ENCODE results near the gene RGS12. TPM values are rescaled to one million over a fixed set of nuclear protein-coding genes. Genes with fewer than 3 reads are reported as not detected.

RGS12 gene
- total and polyA plus RNA-seq, 2 of the 8 experiments (the other 6 are each of a cell fraction or from before 2014, with no cell fraction given), result 6.0 to 16.4 TPM

DNA sequence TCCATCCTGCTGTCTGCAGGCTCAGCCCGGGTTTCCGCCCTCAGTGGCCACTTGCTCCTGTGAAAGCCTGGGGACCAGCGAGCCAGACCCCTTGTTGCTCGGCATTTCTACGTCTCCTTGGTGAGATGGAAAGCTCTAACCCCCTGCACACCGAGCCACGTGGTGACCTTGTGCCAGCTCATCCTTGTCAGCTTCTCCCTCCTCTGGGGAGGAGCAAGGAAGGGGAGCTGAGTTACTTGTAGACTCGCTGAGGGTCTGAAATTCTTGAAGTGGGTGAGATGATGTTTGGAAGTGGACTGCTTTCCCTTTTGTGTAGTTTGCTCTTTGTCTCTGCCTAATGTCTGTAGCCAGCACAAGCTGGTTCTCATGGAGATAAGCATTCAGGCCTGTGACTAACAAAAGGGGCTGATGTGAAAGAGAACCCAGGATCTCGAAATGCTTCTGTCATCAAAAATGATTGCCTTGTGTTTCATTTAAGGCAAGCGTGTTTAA lies 29.3 kb downstream of the RGS12 start:
- peaks cover 5% of the 10 kb centered on the region for H3K79me1 ChIP-seq (ENCODE audit: low read depth, low read length)
- 0 out of 2 replicates have a peak overlapping the region, but pooled peaks have one; percentile 84 for H2BK15ac ChIP-seq (ENCODE audit: low read length)
- no peak overlapping the region; the same call in 1 of the 2 replicates for H2AK5ac ChIP-seq (ENCODE audit: low read depth, low read length)
- no peak overlapping the region for H3K14ac ChIP-seq (ENCODE audit: insufficient read length)
- H2BK12ac ChIP-seq (ENCODE audit: low read depth, low read length), result 0 out of 2 replicates have a peak overlapping the region, but pooled peaks have one; percentile 63
- H2AFZ ChIP-seq (ENCODE audit: low read length), result no peak overlapping the region
- H4K8ac ChIP-seq (ENCODE audit: extremely low read depth, insufficient read depth, low read length), result peak overlapping the region; percentile 93; the same call in 1 of the 2 replicates
- no peak overlapping the region; a peak in 1 of 8 replicates for H3K4me3 ChIP-seq (ENCODE audit: extremely low read depth in 1 of 4, insufficient read depth in 2 of 4, low read depth in 3 of 4, low read length in 4 of 4)
- ChIA-PET POLR2A (ENCODE audit: partially characterized antibody) (interaction anchor here (0.6 to 1.3 kb wide), 2 partner anchors 48 to 62 kb away, joined by 3 read pairs; no protein-coding TSS in a partner anchor), CTCF (ENCODE audit: partially characterized antibody) (interaction anchor here (0.9 to 11.1 kb wide), 8 partner anchors 10 to 403 kb away, joined by 3 to 124 read pairs (median 3); no protein-coding TSS in a partner anchor)
- H4K20me1 ChIP-seq (replicated peaks in 1 of 2; ENCODE audit: control insufficient read depth in 1 of 2, insufficient read depth in 2 of 2, low read length in 2 of 2), result peaks cover 5 to 6% of the 10 kb centered on the region in 2 experiments
- H3K27me3 ChIP-seq (replicated peaks in 1 of 4; ENCODE audit: control insufficient read depth in 3 of 4, extremely low read depth in 1 of 4, insufficient read depth in 3 of 4, low read length in 3 of 4), result no peaks in the 10 kb centered on the region
- DNase-seq (ENCODE audit: low read depth in 1 of 2, low spot score in 2 of 2) (no peak), FAIRE-seq (no peak)
- no peaks in the 10 kb centered on the region; a peak in 1 of 8 replicates for H3K36me3 ChIP-seq (ENCODE audit: control insufficient read depth in 2 of 4, insufficient read depth in 4 of 4, low read length in 3 of 4)
- H3K18ac ChIP-seq (ENCODE audit: extremely low read depth, low read length), result peak overlapping the region; percentile 9; the same call in 1 of the 2 replicates
- no peak overlapping the region; a peak in 1 of 7 replicates for H3K9ac ChIP-seq (replicated peaks in 1 of 4; ENCODE audit: extremely low read depth in 1 of 4, low read depth in 3 of 4, low read length in 3 of 4)
- H3K23me2 ChIP-seq (ENCODE audit: low read depth, low read length), result no peaks in the 10 kb centered on the region; the same call in 1 of the 2 replicates
- no peaks in the 10 kb centered on the region for H3K9me3 ChIP-seq (ENCODE audit: insufficient read depth in 2 of 2, low read depth in 1 of 2, low read length in 1 of 2)
- H2BK20ac ChIP-seq (ENCODE audit: low read length), result no peak overlapping the region
- H3K4ac ChIP-seq (replicated peaks; ENCODE audit: insufficient read length, low read depth, low read length), result no peak overlapping the region
- no peaks in the 10 kb centered on the region for H3K79me2 ChIP-seq (ENCODE audit: control insufficient read depth in 1 of 2, insufficient read depth in 2 of 2, low read length in 2 of 2)
- H3K56ac ChIP-seq (replicated peaks; ENCODE audit: insufficient read length, low read depth, low read length), result no peak overlapping the region
- H4K91ac ChIP-seq (replicated peaks; ENCODE audit: insufficient read length, low read length), result no peak overlapping the region
- no peak overlapping the region for H3K23ac ChIP-seq (ENCODE audit: insufficient read length)
- H2BK5ac ChIP-seq (ENCODE audit: low read depth, low read length), result peak overlapping the region; percentile 72; the same call in 1 of the 2 replicates
- WGBS, 2 experiments (ENCODE audit: extremely low coverage in 1 of 2, insufficient coverage in 1 of 2, insufficient read length in 1 of 2, insufficient replicate concordance in 2 of 2, low coverage in 1 of 2, low lambda C conversion rate in 2 of 2, missing lambda C conversion rate in 1 of 2), result 85% methylated on average over 10 of the region's 10 CpGs; no CpG with 5 or more reads in 1 of the 2 experiments
- no peak for TF ChIP-seq TAF1 (IDR thresholded peaks at IDR 0.05; ENCODE audit: low read depth, low read length)
- no peak for TF ChIP-seq RBBP5 (IDR thresholded peaks at IDR 0.05; ENCODE audit: borderline replicate concordance, low read depth, low read length)
- TF ChIP-seq MAFK (IDR thresholded peaks at IDR 0.05; ENCODE audit: low read depth, low read length), result peak; percentile 27; the same call in 1 of the 2 replicates
- TF ChIP-seq, protein P1, sequence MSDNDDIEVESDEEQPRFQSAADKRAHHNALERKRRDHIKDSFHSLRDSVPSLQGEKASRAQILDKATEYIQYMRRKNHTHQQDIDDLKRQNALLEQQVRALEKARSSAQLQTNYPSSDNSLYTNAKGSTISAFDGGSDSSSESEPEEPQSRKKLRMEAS (IDR thresholded peaks at IDR 0.05), result peak; percentile 26; the same call in 1 of the 2 replicates
- no peak for TF ChIP-seq CTBP2 (IDR thresholded peaks at IDR 0.05; ENCODE audit: borderline replicate concordance, insufficient read depth, insufficient read length, low read length)
- TF ChIP-seq NANOG (IDR thresholded peaks at IDR 0.05; ENCODE audit: insufficient read depth, low read depth, low read length, poor library complexity, severe bottlenecking), result no peak
- TF ChIP-seq RXRA (IDR thresholded peaks at IDR 0.05; ENCODE audit: insufficient read depth, low read depth, low read length), result no peak
- peak overlapping the region; percentile 30 for H4K5ac ChIP-seq (ENCODE audit: insufficient read length, low read depth, low read length)
- H2BK120ac ChIP-seq (replicated peaks; ENCODE audit: low read depth, low read length), result no peak overlapping the region
- no peak overlapping the region for H3K4me2 ChIP-seq (ENCODE audit: insufficient read depth in 1 of 2, low read depth in 2 of 2, low read length in 2 of 2)
- peak overlapping the region; percentile 56; the same call in 1 of the 2 replicates for H3K27ac ChIP-seq (ENCODE audit: low read depth, low read length)
- H3K4me1 ChIP-seq (replicated peaks in 1 of 4; ENCODE audit: control insufficient read depth in 3 of 4, insufficient read depth in 4 of 4, low read length in 3 of 4), result peaks cover 0 to 11% (median 5%) of the 10 kb centered on the region in 4 experiments; a peak in 4 of 7 replicates

Measured in H1 (cell line).